A549 (cell line): ENCODE measurements around the gene TGFBR3.

Experiments used
- CEBPB ChIP-seq, 2 experiments: fragments of >200 bp in 1 of 2; sonication (Bioruptor Twin) in 1 of 2; formaldehyde crosslinking in 1 of 2; IDR thresholded peaks; 2 replicates each; pipeline ENCODE4 v1.6.1; 2012 to 2016
- CHD2 ChIP-seq: fragments of 150-350 bp; IDR thresholded peaks from 2 replicates; pipeline ENCODE4 v1.6.1; 2014; ENCODE audit warnings: low read length; ENCODE audit not compliant: partially characterized antibody
- CHD4 ChIP-seq: fragments of 200-600 bp; sonication (generic); IDR thresholded peaks from 2 replicates; pipeline ENCODE4 v1.6.1; 2016; ENCODE audit warnings: antibody characterized with exemption, mild to moderate bottlenecking, borderline replicate concordance
- EP300 ChIP-seq, 2 experiments: fragments of >200 bp; sonication (Bioruptor Twin); formaldehyde crosslinking; IDR thresholded peaks; 2 replicates in 1 of 2; 3 replicates in 1 of 2; pipeline ENCODE4 v1.6.1; 2016 to 2017
- ESRRA ChIP-seq: fragments of 150-350 bp; IDR thresholded peaks from 2 replicates; pipeline ENCODE4 v1.6.1; 2014; ENCODE audit warnings: mild to moderate bottlenecking, low read length, borderline replicate concordance
- MAFK ChIP-seq: fragments of 450-650 bp; IDR thresholded peaks from 2 replicates; pipeline ENCODE4 v1.6.1; 2014; ENCODE audit not compliant: partially characterized antibody
- NPAS2 ChIP-seq: fragments of 250-450 bp; sonication (Bioruptor Pico); IDR thresholded peaks from 2 replicates; pipeline ENCODE4 v1.8.0; 2022; ENCODE audit warnings: mild to moderate bottlenecking, moderate library complexity, borderline replicate concordance
- POLR2A ChIP-seq: IDR thresholded peaks from 2 replicates; pipeline ENCODE4 v1.6.1; 2012; ENCODE audit warnings: mild to moderate bottlenecking, low read length
- RAD21 ChIP-seq, 2 experiments: fragments of >200 bp in 1 of 2; sonication (Bioruptor Twin) in 1 of 2; formaldehyde crosslinking in 1 of 2; IDR thresholded peaks in 1 of 2; conservative IDR thresholded peaks in 1 of 2; 2 replicates in 1 of 2; 3 replicates in 1 of 2; pipeline ENCODE4 v1.6.1; 2012 to 2018; ENCODE audit warnings: inconsistent platforms in 1 of 2
- RFX5 ChIP-seq: fragments of 450-650 bp; IDR thresholded peaks from 2 replicates; pipeline ENCODE4 v1.7.1; 2014; ENCODE audit warnings: antibody characterized with exemption, mild to moderate bottlenecking, moderate library complexity
- TF ChIP-seq, protein P1 (sequence below): fragments of >200 bp; sonication (Bioruptor Twin); formaldehyde crosslinking; IDR thresholded peaks from 3 replicates; pipeline ENCODE4 v1.5.1; 2016
- TF ChIP-seq, protein P2 (sequence below): fragments of 450-650 bp; IDR thresholded peaks from 2 replicates; pipeline ENCODE4 v1.6.1; 2014; ENCODE audit warnings: antibody characterized with exemption

DNA sequence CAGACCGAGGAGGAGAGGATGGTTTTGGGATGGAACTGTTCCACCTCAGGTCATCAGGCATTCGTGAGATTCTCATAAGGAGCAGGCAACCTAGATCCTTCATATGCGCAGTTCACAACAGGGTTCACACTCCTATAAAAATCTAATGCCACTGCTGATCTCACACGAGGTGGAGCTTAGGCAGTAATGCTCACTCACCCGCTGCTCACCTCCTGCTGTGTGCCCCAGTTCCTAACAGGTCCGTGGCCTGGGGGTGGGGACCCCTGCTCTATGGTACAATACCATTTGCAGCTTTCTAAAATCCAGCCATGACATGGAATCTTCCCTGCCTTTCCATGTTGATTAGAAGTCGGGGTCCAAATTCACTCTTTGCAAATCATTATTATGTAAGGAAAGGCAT, 72.1 kb downstream of the TGFBR3 start:
- no peak for TF ChIP-seq RFX5
- no peak for TF ChIP-seq EP300 (IDR thresholded peaks at IDR 0.05)
- TF ChIP-seq, protein P1, sequence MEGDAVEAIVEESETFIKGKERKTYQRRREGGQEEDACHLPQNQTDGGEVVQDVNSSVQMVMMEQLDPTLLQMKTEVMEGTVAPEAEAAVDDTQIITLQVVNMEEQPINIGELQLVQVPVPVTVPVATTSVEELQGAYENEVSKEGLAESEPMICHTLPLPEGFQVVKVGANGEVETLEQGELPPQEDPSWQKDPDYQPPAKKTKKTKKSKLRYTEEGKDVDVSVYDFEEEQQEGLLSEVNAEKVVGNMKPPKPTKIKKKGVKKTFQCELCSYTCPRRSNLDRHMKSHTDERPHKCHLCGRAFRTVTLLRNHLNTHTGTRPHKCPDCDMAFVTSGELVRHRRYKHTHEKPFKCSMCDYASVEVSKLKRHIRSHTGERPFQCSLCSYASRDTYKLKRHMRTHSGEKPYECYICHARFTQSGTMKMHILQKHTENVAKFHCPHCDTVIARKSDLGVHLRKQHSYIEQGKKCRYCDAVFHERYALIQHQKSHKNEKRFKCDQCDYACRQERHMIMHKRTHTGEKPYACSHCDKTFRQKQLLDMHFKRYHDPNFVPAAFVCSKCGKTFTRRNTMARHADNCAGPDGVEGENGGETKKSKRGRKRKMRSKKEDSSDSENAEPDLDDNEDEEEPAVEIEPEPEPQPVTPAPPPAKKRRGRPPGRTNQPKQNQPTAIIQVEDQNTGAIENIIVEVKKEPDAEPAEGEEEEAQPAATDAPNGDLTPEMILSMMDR = no peak
- TF ChIP-seq RAD21 (conservative IDR thresholded peaks at IDR 0.05 in 1 of 2, IDR thresholded peaks at IDR 0.05 in 1 of 2) = no peak
- TF ChIP-seq CHD4 = no peak
- TF ChIP-seq NPAS2 (CRISPR knock-in tag) = no peak
- no peak for TF ChIP-seq CEBPB (IDR thresholded peaks at IDR 0.05)
- TF ChIP-seq POLR2A = no peak
- no peak for TF ChIP-seq CHD2
- TF ChIP-seq, protein P2, sequence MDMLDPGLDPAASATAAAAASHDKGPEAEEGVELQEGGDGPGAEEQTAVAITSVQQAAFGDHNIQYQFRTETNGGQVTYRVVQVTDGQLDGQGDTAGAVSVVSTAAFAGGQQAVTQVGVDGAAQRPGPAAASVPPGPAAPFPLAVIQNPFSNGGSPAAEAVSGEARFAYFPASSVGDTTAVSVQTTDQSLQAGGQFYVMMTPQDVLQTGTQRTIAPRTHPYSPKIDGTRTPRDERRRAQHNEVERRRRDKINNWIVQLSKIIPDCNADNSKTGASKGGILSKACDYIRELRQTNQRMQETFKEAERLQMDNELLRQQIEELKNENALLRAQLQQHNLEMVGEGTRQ = no peak
- TF ChIP-seq MAFK = no peak
- TF ChIP-seq ESRRA = no peak
